DMS153 treated with DMSO at 0.1 percent for 48 hours (cell line): ENCODE measurements around the gene CIDEA.
"Not testable (repeated sequence)": the region's sequence is repeated elsewhere in the genome, so short reads cannot be mapped to it uniquely, and the experiment has no call there.

Source experiments
- DNase-seq: peaks from one replicate; lab custom pipeline; 2025; ENCODE audit not compliant: unreplicated experiment; lab: John Stamatoyannopoulos, UW

CIDEA gene, protein sequence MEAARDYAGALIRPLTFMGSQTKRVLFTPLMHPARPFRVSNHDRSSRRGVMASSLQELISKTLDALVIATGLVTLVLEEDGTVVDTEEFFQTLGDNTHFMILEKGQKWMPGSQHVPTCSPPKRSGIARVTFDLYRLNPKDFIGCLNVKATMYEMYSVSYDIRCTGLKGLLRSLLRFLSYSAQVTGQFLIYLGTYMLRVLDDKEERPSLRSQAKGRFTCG

DNA sequence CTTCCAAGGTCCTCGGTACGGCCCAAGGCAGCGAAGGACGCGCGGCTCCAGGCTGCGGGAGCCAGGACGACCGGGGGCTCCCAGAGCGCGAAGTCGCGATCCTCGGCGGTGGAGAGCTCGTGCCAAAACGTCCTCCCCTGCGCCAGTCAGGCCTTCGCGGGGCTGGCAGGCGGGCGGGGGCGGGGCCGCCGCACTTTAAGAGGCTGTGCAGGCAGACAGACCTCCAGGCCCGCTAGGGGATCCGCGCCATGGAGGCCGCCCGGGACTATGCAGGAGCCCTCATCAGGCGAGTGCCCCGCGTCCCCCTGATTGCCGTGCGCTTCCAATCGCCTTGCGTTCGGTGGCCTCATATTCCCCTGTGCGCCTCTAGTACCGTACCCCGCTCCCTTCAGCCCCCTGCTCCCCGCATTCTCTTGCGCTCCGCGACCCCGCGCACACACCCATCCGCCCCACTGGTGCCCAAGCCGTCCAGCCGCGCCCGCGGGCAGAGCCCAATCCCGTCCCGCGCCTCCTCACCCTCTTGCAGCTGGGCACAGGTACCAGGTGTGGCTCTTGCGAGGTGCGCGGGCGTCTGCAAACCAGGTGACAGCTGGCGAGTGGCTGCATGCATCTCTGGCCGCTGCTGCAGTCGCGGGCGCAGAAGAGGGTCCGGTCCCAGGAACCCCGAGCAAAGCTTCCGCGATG, at the start of gene CIDEA:
CIDEA (plus strand) TSS at position 226 of the 684 bp plus-strand sequence; CDS start at position 249, 23 bp downstream.
- DNase-seq: no peak

DNA sequence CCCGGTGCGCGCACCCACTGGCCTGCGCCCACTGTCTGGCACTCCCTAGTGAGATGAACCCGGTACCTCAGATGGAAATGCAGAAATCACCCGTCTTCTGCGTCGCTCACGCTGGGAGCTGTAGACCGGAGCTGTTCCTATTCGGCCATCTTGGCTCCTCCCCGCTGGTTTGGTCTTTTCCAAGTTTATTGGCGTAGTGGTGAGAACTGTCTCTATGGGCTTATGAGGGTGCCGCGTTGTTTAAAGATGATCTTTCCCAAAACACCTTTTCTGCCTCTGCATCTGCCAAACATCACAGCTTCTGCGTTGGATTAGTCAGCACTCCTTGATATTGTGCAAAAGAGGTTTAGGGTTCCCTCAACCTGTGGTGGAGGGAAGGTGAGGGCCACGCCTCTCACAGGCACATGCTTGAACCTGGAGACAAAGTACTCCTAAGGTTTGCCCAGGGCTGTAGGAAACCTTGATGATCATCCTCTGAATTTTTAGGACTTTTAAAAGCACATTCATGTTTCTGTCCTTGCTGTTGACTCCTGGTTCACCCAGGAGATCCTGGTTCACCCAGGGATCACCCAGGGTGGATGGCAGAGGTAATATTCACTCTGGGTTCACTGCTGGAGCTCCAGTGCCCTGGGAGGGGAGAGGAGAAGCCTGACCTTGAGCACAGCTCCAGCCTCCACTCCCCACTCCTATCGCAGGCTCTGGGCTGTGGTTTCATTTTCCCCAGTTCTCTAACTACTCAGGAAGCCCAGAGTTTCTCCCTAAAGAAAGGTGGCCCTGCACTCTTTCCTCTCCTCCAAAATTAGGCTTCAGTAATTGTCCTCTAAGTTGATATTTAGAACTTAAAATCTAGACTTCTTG, 45.6 kb upstream of the CIDEA start:
- DNase-seq: not testable (repeated sequence)

DNA sequence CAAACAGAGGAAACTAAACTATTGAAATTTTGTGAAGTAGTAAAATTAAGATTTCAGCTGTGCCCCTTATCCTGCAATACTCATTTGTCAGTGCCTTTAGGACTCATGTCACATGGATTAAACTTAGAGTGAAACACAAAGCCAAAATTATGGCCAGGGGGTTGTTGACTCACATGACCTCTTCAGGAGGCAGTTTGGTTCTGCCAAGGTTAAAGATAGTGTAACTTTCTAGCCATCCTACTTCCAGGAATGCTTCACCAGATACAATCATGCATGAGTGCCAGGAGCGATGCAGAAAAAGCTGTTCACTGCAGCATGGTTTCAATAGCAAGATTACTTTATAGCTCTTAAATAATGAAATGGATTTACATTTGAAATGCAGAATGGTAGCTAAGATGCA, 41.9 kb upstream of the CIDEA start:
- not testable (repeated sequence) for DNase-seq

DNA sequence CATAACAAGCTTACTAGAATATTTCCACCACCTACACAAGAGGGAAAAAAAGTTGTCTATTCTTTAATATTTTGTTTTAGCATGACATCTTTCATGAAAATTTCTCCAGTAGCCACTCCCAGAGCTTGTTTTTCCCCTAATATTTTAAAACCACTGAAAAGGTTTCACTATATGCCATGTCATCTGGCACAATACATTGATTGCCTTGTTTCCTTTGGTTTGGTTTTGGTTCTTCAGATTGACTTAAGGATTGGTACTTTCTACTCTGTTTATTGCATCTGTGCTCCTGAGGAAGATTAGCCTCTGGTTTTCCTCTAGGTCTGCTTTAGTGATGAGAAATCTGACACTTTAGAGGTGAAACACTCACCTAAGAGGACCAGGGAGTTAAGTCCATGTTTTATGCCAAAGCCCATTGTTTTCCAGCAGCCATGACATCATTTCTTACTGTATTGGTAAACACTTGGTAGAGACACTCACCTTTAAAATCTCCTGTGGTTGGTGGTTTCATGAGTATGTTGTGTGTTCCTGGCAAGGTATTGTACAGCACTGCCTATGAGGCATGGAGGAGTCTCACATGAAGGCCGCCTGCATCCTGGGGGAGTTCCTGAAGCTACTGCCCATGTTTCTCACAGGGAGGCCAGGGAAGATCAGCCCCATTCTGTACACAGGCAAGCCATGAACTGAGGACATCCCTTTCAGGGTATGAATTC, 39.7 kb upstream of the CIDEA start:
- DNase-seq: not testable (repeated sequence)

DNA sequence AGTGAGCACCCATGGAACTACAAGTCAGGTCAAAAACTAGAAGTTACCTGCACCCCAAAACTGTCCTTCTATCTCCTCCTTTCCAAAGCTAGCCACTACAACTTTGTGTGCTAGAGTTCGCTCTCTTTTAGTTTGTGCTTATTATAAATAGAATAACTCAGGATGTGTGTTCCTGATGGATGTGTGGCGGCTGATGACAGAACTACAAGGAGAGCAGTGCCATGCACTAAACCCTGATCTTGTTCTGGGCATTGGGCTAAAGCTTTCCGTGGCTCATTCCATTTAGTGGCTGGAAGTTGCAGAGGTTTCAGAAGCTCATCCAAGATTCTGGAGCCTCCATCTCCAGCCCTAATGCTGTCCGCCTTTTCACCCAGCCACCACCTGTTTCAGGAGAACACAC, 37.7 kb upstream of the CIDEA start:
- not testable (repeated sequence) for DNase-seq

DNA sequence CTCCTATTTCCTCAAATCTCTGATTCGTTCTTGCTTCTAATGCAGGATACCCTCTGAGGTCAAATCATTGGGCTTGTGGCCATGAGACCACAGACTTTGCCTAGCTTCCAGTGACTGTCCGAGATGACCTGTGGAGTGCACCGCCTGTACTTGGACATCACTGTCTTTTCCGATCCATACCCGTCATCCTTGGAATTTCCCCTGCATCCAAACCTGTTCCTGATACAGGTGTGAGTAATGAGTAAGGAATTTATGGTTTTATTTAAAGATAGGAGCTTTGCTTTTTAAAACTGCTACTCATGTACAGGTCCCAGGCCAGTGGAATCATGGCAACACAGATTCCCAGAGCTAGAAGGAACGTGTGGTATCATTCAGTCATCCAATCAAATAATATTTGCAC, 35.6 kb upstream of the CIDEA start:
- not testable (repeated sequence) for DNase-seq

DNA sequence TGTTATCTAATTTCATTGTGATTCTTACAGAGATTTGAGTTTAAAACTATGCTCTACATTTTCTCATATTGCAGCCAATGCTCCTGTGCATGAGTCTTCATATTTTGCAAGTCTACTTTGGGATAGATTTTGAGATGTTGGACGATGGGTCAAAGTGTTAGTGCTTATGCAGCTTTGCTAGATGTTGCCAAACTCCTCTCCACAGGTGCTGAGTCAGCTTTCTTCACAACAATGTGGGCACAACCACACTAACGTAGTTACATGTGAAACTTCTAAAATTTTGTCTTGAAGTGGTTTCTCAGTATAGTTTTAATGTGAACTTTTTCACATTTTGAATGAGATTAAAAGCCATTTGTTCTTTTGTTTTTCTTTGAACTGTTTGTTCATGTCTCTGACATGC, 32.1 kb upstream of the CIDEA start:
- DNase-seq: not testable (repeated sequence)

DNA sequence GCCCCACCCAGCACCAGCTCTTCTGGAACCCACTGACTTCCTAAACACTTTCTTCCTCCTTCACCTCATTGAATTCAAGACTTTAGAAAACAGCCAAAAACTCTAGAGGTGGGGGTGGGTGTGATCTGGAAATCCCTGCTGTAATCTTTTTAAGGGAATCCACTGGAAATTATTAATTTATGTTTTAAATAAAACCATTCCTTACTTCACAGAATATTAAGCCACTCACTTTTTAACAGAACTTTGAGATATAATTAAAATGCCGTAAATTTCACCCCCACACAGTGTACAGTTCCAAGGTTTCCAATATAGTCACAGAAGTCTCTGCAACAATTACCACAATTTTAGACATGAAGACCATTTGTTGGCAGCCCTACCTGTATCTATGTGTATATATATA, 30.8 kb upstream of the CIDEA start:
- not testable (repeated sequence) for DNase-seq

DNA sequence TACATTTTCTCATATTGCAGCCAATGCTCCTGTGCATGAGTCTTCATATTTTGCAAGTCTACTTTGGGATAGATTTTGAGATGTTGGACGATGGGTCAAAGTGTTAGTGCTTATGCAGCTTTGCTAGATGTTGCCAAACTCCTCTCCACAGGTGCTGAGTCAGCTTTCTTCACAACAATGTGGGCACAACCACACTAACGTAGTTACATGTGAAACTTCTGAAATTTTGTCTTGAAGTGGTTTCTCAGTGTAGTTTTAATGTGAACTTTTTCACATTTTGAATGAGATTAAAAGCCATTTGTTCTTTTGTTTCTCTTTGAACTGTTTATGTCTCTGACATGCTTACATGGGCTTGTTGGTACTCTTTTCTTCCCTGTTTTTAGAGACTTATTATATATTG, 27.4 kb upstream of the CIDEA start:
- not testable (repeated sequence) for DNase-seq

DNA sequence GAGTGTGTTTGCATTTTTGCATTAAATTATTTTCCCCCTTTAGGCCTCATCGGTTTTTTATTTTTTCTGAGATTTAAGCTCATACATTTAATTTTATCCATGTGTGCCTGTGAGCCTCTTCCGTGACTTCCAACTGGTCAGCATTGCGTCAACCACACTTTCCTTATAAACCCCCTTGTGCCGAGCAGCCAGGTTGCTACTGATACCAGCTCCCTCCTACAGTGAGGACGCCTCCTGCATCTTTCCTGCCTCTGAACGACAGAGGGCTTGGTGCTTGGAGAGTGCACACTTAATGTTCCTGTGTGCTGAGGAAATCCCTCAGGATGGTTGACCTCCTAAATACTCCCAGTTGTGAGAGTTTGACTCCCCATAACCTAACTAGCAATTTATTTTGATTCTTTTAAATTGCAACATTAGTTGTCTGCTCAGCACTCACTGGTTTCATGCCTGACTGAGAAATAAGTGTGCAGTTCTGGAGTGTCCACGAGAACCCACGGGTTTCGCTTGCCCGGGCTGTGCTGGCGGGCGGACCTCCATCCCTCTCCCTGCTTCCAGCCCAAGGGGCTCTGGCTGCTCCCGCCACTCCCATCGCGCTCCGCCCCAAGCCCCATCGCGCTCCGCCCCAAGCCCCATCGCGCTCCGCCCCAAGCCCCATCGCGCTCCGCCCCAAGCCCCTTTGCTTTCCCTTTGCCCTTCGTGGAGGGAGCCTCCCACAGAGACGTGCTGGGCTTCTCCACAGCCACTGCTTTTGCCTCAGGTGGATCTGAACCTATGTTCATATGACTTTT, 26.6 kb upstream of the CIDEA start:
- not testable (repeated sequence) for DNase-seq

DNA sequence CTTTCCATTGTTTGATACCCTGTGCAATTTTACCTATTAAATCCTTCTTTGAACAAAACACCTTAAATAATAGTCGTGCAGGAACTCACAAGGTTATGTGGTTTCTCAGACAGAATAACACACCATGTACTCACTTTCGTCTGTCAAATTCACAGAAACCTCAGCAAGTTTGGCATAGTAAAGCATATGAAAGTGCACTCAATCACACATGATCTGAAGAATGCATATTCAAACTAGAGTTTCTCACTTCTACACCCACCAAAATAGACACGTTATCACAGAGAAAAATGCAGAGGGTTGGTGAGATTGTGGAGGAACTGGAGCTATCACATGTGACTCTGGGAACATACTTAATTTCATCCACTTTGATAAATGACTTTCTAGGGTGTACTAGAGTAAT, 25.9 kb upstream of the CIDEA start:
- DNase-seq: not testable (repeated sequence)

DNA sequence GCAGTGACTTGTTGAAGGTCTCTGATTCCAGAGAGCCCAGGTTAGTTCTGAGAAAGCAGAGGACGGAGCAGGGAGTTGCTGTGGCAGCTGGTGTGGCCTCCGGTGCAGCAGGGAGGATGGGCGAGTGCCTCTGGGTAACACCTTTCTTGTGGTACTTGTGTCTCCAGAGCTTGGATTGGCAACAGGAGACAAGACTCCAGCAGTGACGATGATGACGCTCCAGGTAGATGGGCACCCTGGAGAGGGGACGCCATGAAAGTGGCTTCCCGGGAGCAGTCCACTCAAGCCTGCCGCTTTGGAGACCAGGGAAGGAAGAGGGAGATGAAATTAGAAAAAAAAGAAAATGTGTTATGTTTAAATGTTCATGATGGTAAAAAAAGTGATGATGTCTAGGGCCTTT, 23.6 kb upstream of the CIDEA start:
- not testable (repeated sequence) for DNase-seq

DNA sequence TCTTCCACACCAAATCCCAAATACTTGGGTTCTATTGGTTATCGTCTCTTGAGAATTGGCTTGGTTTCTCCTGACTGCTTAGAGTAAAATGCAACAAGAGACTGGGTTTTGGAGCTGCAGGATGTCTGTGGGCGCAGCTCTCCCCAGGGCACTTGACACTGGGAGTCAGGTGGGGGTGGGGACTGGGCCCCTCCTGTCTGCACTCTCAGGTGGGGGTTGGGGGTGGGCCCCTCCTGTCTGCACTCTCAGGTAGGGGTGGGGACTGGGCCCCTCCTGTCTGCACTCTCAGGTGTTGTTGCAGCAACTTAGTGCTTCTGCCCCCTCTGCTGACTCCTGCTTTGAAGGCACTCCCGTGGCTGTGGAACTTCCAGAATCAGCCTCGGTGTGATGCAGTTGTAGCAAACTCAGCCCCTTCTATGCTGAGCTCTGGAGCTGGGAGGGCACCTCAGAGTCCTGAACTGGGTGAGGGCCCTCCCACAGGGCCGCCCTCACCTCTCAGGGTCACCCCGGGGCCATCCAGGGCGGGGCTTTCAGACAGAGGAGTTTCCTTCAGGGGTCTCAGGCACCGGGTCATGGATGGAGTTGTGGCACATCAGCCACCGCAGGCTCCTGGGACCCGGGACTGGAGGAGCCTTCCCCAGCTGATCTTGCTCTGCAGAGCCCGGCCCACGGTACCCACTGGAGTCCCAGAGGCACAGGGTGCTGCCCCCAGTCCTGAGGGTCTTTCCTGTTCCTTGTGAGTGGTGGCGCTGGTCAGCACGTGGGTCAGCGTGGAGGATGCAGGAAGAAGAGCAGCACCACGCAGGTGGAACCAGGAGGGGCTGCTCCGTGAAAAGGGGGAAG, 22.9 kb upstream of the CIDEA start:
- DNase-seq: no peak

DNA sequence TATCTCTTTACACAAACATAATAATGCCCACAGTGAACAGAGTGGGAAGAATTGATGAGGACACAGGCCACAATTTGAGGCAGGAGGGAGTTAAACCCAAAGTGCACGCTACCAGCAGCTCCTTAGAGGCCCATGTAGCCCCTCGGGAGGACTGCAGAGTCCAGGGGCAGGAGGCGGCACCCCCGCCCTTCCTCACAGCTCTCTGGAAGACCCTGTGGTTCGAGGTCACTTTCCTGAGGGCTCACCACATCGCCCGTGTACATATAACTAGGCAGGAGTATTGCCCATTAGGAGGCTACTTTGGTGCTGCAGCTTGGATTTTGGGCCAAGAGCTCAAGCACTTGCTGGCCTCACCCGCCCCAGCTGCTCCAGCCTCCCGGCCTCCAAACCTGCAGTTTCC, 22.2 kb upstream of the CIDEA start:
- DNase-seq: no peak

DNA sequence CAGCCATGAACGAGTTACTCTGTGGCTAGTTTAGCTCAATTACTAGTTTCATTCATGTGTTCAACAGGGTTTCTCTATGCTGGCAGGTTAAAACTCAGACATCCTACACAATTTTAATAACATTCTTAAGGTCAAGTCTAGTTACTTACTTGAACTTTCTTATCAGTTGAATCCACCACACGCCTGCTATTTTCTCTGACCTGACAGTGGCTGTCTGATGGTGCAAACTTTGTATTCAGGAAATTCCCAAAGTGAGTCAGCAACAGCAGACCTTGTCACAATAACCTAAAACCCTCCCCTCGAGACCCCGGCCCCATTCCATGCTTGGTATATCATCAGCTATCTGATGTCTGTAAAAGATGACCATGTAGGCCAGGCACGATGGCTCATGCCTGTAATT, 20.8 kb upstream of the CIDEA start:
- DNase-seq: no peak

DNA sequence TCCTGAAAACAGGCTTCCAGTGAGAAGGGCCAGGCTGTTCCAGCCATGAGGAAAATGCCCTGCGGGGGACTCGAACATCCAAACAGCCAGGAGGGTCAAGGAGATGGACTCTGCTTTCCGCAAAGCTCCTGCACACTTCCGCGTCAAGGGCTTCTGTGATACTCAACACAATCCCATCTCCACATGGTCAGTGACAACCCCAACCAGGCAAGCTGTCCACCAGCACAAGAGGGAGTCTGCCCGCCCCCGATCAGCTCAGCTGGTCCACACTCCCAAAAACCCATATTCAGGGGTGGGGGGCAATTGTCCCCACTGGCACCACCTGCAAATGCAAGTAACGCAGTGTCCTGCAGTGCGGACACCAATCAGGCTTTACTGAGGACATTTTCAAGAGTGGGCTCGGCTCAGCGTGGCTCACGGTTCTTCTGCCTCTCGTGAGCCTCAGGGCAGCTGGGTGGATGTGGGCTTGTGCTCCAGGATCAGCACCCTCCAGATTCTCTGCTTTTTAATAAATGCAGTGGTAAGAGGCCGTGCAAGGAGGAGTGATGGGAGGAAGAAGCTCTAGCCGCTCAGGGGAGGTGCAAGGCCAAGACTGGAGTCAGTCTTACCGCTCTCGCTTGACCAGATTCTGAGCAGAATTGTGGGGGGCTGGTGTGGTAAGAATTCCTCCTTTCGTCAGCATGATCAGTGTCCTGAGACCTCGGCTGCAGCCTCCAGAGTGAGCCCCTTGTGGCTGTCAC, 19.5 kb upstream of the CIDEA start:
- DNase-seq: no peak

DNA sequence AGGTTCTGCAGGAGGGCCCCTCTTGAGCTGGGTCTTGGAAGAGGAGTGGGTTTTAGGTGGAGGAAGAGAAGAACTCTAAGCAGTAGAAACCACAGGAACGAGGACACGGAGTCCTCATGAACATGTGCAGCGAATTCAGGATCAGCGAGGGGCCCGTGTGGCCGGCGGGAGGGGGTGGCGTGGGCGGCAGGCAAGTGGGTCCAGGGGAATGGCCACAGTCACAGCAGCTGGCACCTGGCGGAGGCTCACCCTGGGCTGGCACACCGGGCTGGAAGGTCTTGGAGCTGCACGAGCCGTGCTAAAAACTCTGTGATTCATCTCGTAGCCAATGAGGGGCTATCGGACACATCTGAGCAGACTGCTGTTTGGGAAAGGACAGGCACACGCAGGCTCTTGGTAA, 18.0 kb upstream of the CIDEA start:
- DNase-seq: no peak

DNA sequence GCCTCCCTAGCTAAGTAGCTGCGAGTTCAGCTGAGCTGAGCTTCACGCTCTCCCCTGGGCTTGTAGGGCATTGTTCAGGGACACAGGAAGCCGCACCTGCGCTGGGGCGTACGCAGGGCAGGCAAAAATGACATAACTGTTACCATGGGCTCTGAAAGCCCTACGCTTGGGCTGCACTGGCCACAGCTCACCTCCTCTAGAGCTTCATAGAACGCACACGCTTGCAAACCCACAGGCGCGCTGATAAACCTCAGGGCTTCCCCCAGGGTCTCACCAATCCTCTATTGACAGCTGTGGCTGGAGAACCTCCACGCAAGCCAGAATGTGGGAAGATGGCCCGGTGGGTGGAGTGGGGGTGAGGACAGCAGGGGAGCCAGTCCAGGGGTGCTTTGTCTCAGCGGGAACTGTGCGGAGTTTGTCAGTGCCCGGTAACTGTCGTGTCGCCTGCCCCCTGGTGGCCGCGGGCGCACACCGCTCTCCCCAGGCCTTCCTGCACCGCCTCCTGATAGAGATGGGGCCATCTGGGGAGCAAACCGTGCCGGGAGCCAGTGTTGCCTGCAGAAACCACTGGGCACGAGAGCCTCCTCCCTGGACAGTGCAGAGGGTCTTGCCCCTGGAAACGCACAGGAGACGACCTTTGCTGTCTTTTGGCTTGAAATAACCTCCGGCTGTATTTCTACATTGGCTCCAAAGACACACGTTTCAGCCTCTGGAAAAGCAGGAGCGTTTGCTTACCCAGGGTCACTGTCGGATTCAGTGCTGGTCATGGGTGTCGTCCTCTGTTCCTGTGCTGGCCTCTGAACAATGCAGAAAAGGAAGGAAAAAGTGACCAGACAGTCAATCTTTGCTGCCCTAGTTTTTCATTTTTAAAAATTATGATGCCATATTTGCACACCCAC, 17.0 kb upstream of the CIDEA start:
- DNase-seq: peak; percentile 4
